SK-N-MC (cell line): Measurements from ENCODE around the gene CFAP61.

Experiments used
- EZH2 ChIP-seq: fragments of 200-600 bp; sonication (generic); IDR thresholded peaks from one replicate; pipeline ENCODE4 v1.6.1; 2017; ENCODE audit warnings: antibody characterized with exemption
- POLR2AphosphoS5 ChIP-seq: IDR thresholded peaks from 2 replicates; pipeline ENCODE4 v1.6.1; 2012; ENCODE audit warnings: mild to moderate bottlenecking, low read depth, low read length, borderline replicate concordance

DNA sequence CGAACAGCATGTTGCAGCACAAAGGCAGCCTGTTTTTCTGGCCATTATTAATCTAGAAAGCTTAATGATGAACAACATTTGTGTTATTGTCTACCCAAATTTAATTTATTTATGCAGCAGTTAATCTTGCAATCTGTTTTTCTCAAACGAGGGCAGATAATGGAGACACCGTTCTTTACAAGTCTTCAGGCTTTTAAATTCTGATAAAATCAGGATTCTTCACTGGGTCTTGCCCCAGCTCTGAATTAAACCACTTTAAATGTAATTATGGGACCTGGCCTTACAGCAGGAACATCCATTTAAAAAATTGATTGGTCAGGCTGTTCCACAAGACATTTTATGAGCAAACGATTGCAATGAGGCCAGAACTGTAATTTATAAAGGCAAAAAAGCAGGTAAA lies 289.0 kb downstream of the CFAP61 start:
- TF ChIP-seq POLR2AphosphoS5 (no peak), EZH2 (no peak)
